ENCODE data around the gene PARD6G. TPM values are rescaled to one million over a fixed set of nuclear protein-coding genes. Genes with fewer than 3 reads are reported as not detected.

PARD6G gene
- total RNA-seq, 4 donors from 2014 or later: 33.3 to 64.1 (median 46.2) TPM

GRCh38 chr18:80147418-80148325 lies 99.6 kb downstream of the PARD6G start:
- Histone ChIP-seq H3K4me3 (replicated peaks in 1 of 3) (peak overlapping the region; percentile 4 to 63 (median 37)), H3K27ac (peak overlapping the region in 2 of 3 donors; percentile 44 to 51), H3K9me3 (no peaks in the 10 kb centered on the region), H3K36me3 (no peaks in the 10 kb centered on the region), H3K4me1 (peaks cover 0 to 6% of the 10 kb centered on the region in 2 donors), H3K27me3 (no peaks in the 10 kb centered on the region)
- TF ChIP-seq CTCF (IDR thresholded peaks at IDR 0.05) (no peak), POLR2A (IDR thresholded peaks at IDR 0.05) (peak in 1 of 2 donors; percentile 76)
- DNase-seq: peak; percentile 91
- 40 to 42% methylated on average over 36 to 44 of the region's 52 CpGs for WGBS, 2 donors
- intact Hi-C loops (cut with DNase I): no loop called here

GRCh38 chr18:80147037-80147417 lies 100.3 kb downstream of the PARD6G start:
- peaks cover 0 to 6% of the 10 kb centered on the region in 2 donors for H3K4me1 ChIP-seq
- no peaks in the 10 kb centered on the region for H3K9me3 ChIP-seq
- H3K4me3 ChIP-seq (replicated peaks in 1 of 3): peak overlapping the region in 2 of 3 donors; percentile 37 to 63
- intact Hi-C loops (cut with DNase I): no loop called here
- no peaks in the 10 kb centered on the region for H3K27me3 ChIP-seq
- H3K27ac ChIP-seq: no peak overlapping the region
- no peaks in the 10 kb centered on the region for H3K36me3 ChIP-seq
- TF ChIP-seq CTCF (IDR thresholded peaks at IDR 0.05): no peak
- TF ChIP-seq POLR2A (IDR thresholded peaks at IDR 0.05): no peak
- DNase-seq: peak in 1 of 2 donors; percentile 25
- WGBS, 2 donors: 21 to 39% methylated on average over 12 of the region's 12 CpGs

GRCh38 chr18:80145196-80145804 lies 102.0 kb downstream of the PARD6G start:
- no peak overlapping the region for H3K27ac ChIP-seq
- no peak overlapping the region for H3K4me3 ChIP-seq (replicated peaks in 1 of 3)
- no peak for TF ChIP-seq CTCF (IDR thresholded peaks at IDR 0.05)
- no peak for TF ChIP-seq POLR2A (IDR thresholded peaks at IDR 0.05)
- no peak for DNase-seq
- WGBS, 2 donors: 88 to 90% methylated on average over 5 of the region's 5 CpGs
- H3K4me1 ChIP-seq: peaks cover 0 to 6% of the 10 kb centered on the region in 2 donors
- intact Hi-C loops (cut with DNase I): no loop called here
- H3K9me3 ChIP-seq: no peaks in the 10 kb centered on the region
- no peaks in the 10 kb centered on the region for H3K27me3 ChIP-seq
- H3K36me3 ChIP-seq: no peaks in the 10 kb centered on the region

GRCh38 chr18:80143881-80144280 lies 103.4 kb downstream of the PARD6G start:
- Histone ChIP-seq H3K9me3 (no peaks in the 10 kb centered on the region), H3K27ac (no peak overlapping the region), H3K27me3 (no peaks in the 10 kb centered on the region), H3K4me1 (peaks cover 0 to 3% of the 10 kb centered on the region in 2 donors), H3K36me3 (no peaks in the 10 kb centered on the region), H3K4me3 (replicated peaks in 1 of 3) (no peak overlapping the region)
- no peak for TF ChIP-seq POLR2A (IDR thresholded peaks at IDR 0.05)
- TF ChIP-seq CTCF (IDR thresholded peaks at IDR 0.05): no peak
- intact Hi-C loops (cut with DNase I): no loop called here
- no peak for DNase-seq
- WGBS, 2 donors: 71 to 75% methylated on average over 2 of the region's 2 CpGs

Measured in thyroid gland (tissue), 4 donors.